ENCODE measurements around the gene CDK12.
A peak's percentile ranks its signal among the peaks of the same experiment; 100 is the strongest.

CDK12 gene

DNA sequence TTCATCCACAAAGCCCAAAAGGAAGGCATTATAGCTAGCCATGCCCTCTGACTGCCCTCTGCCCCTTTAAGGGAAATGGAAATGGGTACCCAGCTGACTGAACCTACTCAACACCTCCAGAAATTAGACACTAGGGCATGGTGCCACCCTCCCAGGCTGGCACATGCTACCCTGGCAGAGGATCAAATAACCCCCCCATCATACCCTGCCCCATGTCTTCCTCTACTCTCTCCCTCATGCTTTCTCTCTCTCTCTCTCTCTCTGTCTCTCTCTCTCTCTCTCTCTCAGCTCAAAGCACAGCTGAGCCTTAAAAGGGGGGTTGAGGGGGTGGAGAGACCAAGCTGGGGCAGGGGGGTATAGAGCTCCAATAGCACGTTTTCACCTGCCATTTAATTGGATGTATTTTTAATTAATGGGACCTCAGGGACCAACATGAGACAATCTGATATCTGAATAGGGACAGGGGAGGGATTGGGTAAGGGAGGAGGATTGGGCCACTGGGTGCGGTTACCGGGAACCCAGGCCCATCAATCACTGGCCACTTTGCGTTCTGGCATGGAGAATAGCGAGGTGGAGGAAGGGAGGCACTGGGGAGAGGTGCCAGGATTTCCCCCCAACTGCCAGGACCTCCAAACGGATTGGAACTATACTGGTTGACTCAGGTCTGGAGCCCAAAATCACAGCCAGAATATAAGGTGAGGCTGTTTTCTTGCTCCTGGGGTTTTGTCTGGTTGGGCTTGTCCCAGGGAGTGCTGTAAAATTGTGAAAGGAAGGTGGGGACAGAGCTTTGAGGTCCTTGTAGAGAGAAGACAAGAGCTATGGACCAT is 88.7 kb downstream of the CDK12 start:
- DNase-seq = no peak

DNA sequence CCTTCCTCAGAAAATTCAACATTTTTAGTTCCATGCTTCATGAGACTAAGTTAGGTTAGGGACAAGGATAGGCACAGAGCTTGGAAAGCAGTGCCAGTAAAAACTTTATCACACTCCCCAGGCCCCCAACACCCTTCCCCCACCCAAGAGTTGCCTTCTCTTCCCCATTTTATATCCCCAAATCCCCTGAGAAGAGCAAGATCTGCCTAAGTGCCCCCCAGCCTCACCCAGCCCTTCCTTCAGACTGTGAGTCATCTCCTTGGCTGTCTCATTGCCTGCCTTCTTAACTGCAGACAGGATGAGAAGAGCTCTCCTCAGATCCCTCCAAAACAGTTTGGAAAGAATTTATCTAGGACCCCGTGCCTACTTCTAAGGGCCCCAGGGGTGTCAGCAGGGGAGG is 90.6 kb downstream of the CDK12 start:
- no peak for DNase-seq

DNA sequence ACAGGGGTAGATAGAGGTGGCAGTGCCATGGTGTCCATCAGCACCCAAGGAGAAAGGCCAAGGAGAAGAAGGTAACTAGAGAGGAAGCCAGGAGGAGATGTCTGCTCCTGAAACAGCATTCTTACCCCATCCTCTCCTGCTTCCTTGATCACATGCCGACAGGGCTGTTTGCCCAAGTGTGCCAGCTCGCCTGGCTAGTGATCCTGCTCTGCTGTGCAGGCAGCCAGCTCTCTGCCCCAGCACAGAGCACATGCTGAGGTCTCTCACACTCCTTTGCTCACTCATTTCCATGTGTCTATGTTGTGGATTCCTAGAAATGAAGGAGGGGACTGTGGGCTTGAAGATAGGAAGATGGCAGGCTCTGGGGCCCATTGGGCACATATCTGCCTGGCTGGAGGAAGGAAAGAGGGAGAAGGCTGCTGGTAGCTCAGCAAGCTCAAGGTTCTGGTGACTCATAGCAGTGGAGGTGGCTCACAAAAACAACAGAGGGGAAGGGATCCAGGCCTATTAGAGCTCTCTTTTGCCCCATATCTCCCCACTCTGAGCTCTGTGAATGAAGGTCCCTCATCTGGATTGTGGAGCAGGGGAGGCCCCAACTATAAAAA is 92.2 kb downstream of the CDK12 start:
- DNase-seq = no peak

DNA sequence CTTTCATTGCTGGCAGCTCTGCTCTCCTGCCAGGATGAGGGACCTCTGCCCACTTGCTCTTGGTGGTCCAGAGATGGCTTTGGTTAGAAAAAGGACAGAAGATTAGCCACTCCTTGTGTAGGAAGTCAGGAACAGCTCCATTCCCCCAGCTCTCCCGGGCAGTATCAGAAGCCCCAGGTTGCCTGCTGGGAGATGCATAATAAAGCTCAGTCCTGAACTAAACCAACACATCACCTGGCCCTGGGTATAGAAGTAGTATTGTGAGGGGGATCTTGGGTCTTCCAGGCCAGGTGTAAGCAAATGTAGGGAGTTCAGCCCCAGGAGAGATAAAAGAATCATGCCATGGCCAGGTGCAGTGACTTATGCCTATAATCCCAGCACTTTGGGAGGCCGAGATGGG is 94.1 kb downstream of the CDK12 start:
- DNase-seq = no peak

DNA sequence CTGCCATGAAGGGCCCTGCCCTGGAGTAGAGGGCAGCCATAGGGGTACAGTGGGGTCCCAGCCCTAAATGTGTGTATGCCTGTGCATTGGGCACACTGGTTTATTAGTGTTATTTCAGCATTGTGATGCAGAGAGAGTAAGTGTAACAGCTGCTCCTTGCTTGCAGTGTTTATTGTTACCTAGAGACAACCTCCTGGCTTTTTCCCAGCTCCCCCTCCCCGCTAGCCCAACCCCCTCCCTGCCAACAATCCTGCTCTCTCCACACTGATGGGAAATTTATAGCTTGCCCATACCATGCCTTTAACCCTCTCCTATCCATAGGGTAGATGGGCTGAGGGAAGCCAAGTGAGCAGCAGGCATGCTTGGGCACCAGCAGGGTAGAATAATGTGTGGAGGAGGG is 95.1 kb downstream of the CDK12 start:
- DNase-seq = no peak

DNA sequence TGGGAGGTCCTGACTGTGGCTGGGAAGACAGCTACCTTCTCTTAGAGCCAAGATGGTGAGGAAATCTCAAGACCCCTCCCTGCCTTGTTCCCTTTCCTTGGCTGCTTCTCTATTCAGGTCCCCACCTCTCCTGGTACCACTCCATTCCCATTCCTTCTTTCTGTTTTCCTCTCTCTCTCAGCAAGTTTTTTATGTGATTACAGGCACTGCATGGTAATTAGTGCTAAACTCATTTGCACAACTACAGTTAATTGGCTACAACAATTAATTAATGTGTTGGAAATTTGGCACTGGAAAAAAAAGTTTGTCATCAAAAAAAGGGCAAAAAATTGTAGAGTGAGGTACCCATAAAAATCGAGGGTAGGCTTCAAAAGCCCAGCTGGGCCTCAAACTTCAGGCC is 101.1 kb downstream of the CDK12 start:
- no peak for DNase-seq

DNA sequence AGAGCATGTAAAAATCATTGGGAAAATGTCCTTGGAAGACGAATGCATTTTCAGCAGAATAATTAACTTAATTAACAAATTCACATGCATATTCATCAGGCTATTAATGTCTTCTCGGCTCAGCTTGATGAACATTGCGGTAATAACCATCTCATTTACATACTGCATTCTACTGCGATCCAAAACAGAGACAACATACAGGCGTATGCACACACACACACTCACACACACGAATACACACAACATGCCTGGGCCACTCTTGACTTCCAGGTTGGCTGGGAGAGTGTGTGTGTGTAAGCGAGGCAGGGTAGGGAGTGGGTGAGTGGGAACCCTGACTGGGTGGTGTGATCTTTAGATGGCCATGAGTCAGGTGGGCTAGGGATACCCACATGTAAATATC is 101.7 kb downstream of the CDK12 start:
- no peak for DNase-seq

DNA sequence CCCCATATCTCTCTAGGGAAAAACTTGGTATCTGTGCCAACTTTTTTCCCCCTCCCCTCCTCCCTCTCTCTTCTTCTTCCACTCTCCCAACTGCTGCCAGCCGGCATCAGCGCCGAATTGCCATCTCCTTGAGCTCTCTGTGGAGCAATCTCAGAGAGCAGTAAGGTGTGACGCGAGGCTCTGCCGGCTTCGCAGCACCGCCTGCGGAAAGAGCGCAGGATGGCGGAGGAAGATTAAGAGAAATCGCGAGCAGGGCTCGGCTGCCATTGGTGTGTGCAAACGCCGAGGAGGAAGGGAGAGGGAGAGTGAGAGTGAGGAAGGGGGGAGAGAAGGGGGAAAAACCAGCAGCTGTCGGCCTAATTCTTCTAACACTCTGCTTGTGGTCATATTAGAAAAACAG is 102.2 kb downstream of the CDK12 start:
- no peak for DNase-seq

DNA sequence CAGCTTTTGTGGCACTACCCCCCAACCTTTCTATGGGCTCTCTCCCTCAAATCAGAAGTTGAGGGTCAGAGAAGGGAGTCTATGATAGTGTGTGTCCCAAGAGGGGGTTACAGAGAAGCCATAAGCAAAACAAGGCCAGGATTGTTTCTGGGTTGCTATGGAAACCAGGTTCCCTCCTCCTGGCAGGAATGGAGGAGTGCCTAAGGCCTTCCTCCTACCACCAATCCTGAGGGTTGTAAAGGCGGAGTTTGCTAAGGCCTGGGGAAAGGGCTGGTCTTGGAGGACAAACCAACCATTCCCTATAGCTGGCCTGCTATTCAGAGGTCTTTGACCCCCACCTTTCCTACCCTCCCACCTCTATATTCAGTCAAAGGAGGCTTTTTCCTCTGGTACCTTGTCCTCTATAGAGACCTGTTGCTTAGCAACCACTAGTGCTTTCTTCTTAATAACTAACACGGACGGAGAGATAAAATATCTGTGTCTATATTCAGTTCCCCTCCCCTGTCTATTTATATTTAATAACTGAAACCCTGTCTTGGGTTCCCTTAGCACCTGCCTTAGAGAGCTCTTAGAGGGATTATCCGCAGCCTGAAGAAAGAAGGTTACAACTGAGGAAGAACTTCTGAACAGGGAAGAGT is 103.0 kb downstream of the CDK12 start:
- no peak for DNase-seq

DNA sequence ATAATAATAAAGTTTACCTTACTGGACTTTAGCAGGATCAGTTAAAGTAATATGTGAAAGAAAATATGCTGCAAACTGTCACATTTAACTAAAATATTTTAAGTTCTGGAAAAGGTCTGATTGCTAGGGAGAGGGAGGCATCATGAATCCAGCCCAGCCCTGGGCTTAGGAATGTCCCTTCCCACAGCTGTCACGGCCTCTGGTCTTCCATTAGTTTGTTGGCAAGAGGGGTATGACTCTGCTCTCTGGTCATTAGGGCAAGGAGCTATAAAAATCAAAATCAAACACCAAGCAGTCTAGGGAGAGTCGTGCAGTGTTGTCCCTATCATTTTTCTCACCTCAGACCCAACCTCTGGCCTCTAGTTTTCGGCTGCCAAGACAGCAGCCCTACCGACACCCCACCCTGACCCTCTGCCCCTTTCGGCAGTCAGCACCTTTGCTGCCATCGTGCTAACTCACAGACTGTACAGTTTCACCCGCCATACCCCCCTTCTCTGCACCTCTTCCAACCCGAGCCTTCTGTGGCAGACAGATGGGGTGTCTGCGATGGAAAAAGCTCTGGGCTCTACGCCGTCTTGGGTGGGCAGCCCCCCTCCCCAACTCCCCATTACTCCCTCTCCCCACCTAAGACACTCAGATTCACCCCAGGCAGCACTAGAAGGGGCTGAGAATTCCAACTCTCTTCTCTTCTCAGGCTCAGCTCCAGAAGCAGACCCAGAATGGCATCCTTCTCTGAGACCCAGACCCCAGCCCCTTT is 105.0 kb downstream of the CDK12 start:
- no peak for DNase-seq

DNA sequence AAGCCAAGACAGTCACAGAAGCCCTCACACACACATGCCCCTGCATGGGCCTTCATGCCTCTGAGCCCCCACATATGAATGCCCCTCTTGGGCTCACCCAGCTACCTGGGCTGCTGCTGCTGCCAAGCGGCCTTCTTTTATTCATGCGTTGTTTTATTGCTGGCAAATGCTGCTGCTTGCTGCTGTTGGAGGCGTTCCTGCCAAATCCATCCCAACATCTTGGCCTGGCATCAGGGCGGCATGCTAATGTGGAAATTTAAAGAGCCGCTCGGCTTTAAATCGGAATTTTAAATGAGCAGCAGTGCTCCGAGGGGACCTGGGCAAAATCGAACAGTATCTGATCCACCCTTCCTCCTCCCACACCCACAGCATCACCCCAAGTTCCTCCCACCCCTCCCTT is 107.4 kb downstream of the CDK12 start:
- no peak for DNase-seq

DNA sequence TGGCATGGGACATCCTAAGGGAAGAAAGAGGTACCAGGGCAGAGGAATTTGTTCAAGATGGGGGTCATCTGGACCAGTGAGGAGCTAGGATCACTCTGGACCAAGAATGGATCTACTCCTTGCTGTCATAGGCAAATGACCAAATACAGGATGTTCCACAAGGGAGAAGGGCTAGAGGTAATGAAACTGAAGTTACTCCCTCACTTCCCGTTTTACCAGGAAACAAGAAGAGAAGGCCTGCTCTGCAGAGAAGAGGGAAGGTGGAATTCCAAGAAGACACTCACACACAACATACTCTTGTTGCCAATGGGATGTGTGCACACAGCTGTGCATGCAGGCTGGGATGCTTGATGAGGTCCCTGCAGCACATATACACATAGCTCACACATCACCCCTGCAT is 107.8 kb downstream of the CDK12 start:
- no peak for DNase-seq

DNA sequence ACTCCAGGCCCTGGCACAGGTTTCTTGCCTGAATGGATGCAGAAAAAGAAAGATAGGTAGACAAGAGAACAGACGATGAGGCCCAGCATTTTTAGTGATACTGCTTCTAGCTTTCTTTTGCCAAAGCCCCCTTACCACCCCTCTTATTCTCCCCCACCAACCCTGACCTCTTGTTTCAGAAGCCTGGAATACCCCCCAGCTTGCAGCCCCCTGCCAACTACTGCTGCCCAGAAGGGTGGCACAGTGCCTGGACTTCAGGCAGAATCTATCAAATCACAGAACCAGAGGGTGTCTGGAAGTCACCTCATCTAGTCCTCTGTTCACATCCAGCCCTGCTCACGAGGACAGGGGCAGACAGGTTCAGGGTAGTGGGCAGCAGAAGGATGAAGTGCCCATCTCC is 110.8 kb downstream of the CDK12 start:
- no peak for DNase-seq

DNA sequence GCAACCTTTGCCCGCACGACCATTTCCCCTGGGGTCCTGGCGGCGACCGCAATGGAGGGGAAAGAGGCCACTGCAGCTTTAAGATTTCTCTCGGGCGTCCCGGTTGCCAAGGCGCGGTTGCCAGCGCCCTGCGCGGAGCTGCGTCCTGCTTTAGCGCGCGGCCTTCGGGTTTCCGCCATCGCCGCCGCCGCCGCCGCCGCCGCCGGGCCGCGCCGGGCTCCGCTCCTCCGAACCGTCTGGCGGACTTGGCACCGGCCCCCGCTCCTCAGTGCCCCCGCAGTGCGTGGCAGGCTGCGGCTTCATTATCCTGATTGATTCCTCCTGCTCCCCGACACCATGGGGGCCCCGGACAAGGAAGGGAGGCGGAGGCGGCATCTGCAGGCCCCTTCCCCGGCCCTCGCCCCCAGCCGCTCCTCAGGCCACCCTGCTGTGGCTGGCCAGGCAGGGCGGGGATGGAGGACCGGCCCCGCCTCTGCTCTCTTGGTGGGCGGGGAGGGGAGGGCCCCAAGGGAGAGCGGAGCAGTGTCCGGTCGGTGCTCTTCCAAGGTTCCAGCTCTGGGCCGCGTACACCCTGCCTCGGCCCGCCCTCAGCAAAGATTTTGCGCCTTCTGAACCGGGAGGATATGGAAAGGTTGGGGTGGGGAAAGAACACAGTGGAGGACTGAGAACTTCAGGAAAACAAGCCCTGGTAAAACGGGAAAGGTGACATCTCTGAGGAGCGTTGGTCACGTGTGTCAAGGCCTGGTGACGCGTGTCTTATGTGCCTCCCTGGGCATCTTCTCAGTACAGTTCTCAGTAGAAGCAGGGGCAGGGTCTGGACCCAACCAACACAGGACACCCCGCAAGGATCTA is 112.4 kb downstream of the CDK12 start:
- peak; percentile 72 for DNase-seq

DNA sequence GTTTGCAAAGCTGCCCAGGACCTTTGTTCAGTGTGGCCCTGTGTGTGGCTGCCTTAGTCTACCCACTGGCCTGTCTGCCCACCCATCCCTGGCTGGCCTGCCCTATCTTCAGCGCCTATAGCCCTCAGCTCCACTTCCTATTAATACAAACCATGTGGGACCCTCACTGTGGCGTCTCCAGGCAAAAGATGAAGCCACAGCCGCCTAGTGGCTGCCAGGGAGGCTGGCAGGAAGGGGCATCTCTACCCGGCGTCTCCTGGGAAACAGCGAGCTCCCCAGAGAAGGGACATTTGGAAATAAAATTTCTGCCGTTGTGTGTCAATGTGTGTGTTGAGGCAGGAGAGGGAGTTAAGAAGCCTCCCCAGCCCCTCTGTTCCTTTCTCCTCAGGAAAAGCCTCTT is 114.9 kb downstream of the CDK12 start:
- peak; percentile 56 for DNase-seq

DNA sequence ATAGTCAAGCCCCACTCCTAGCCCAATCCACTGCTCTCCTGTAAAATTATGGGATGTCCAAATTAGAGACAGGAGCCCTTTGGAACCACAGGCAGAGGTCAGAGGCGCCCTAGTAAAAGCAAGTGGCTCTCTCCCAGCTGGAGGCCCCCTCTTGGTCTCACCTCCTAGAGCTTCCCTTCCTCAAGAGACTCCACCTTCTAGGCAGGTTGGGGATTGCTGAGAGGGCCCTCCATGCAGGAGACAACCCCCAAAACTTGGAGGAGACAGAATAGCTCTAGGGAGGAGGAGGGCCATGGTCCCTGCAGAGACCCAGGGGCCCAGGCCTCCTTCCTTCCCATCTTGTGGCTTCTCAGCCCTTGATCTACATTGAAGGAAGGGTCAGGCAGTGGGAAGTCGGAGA is 117.0 kb downstream of the CDK12 start:
- no peak for DNase-seq

DNA sequence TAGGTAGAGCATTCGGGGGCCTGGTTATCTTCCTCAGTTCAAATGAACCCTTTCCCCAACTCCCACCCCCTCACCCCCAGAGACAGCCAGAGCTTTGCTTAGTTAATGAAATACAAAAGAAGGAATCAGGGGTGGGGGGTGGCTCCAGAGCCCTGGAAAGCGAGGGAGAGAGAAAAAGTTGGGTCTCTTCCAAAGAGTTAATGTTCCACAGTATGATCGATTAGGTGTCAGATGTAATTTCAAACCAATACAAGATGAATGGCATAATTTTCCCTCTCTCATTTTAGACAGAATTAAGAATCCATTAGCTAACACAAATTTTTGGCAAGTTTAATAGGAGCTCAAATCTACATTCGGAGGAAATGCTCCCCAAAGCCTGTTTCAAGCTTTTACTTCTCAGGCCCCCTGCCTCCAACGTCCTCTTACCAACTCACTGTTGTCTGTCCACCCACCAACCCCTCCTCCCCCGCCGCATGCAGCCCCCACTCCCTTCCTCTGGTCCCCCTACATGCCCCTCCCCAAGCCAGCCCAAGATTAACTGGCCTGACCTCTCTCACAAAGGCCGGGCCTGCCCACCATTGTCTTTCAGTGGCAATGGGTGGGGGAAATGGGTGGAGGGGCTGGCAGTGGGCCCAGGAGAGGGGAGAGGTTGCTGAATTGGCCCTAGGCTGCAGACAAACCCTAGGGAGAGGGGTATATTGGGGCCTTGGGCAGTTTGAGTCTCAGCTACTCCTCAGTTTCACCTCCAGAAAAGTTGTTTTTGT is 118.2 kb downstream of the CDK12 start:
- DNase-seq = no peak

DNA sequence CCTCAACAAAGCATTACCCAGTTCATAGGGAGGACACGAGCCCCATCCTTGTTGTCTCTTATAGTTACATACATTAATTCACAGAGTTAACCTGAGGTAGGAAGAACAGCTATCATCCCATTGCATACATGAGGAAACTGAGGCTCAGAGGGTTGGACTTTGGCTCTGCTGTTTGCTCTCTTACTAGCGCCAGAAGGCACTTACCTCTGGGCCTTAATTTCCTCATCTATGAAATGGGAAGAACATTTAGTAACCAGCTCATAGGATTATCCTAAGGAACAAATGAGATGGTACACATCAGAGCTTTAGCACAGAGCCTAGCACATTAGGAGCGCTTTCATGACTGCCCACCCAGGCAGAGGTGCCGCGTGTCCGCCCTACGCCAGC is 118.8 kb downstream of the CDK12 start:
- DNase-seq = no peak

DNA sequence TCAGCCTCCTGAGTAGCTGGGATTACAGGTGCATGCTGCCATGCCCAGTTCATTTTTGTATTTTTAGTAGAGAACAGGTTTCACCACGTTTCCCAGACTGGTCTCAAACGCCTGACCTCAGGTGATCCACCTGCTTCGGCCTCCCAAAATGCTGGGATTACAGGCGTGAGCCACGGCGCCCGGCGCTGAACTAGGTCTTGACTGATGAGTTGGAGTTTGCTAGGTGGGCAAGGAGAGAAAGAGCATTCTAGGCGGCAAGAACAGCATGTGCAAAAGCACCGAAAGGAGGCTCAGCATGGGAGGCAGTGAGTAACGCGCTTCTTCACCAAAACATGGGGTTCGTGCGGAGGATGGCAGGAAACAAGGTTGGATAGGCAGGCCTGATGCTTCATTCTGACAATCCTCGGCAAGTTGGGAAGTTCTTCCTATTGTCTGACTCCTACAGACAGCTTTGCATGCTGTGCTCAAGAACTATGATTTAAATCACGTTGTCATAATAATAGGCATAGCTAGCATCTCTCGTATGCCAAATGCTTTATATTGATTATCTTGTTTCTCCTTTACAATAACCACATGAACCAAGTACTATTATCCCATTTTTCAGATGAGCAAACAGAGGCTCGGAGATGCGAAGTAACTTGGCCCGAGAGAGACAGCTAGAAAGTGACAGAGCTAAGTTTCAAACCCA is 119.9 kb downstream of the CDK12 start:
- DNase-seq = no peak

DNA sequence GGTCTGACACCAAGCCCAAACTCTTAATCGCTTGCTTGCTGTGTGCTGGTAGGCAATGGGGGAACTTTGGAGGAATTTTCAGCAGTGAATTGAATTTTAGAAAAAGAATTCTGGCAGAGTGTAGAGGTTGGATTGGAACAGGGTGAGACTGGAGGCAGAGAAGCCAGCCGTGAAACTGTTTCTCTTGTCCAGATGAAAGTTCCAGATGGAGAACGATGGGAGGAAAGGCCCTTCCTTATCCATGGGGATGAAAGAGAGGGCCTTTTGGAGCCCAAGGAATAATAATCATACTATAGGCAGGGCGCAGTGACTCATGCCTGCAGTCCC is 120.4 kb downstream of the CDK12 start:
- no peak for DNase-seq

DNA sequence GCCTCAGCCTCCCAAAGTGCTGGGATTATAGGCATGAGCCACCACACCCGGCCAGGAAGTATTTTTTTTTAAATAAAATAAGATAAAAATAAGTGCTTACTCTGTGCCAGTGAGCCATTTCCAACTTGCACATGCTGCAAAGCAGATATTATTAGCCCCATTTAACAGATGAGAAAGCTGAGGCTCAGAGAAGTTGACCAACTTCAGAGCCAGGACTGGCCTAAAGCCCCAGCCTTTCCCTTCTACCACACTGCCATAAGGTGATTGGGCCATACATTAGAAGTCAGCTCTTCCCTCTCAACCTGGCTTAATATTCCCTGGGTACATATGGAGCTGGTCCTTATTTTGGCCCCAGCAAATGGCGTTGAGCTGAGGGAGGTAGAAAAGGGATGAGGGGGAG is 121.4 kb downstream of the CDK12 start:
- no peak for DNase-seq
